NCI-H524 (cell line): ENCODE data around the gene DENND1B.
A peak's percentile ranks its signal among the peaks of the same experiment; 100 is the strongest.

Source experiments
- DNase-seq, 2 experiments: peaks; one replicate each; lab custom pipeline; 2025; lab: John Stamatoyannopoulos, UW

The DENND1B gene

GRCh38 chr1:197683895-197684553 is 91.3 kb downstream of the DENND1B start:
- DNase-seq = no peak

- no peak for DNase-seq
Measured at GRCh38 chr1:197683280-197683679, 92.0 kb downstream of the DENND1B start.

- no peak for DNase-seq
Measured at GRCh38 chr1:197680311-197680710, 95.0 kb downstream of the DENND1B start.

- peak; percentile 17 to 65 for DNase-seq
Measured at GRCh38 chr1:197677752-197678295, 97.5 kb downstream of the DENND1B start.

GRCh38 chr1:197677313-197677712 is 98.0 kb downstream of the DENND1B start:
- peak; percentile 14 to 68 for DNase-seq

GRCh38 chr1:197675583-197676208 is 99.6 kb downstream of the DENND1B start:
- DNase-seq = peak; percentile 81 to 93

GRCh38 chr1:197674286-197674685 is 101.0 kb downstream of the DENND1B start:
- peak; percentile 90 to 98 for DNase-seq

GRCh38 chr1:197673292-197673691 is 102.0 kb downstream of the DENND1B start:
- no peak for DNase-seq

- DNase-seq = no peak
Measured at GRCh38 chr1:197672347-197672746, 102.9 kb downstream of the DENND1B start.

GRCh38 chr1:197671920-197672319 is 103.4 kb downstream of the DENND1B start:
- no peak for DNase-seq

GRCh38 chr1:197671140-197671539 is 104.1 kb downstream of the DENND1B start:
- no peak for DNase-seq

- no peak for DNase-seq
Measured at GRCh38 chr1:197666769-197667285, 108.5 kb downstream of the DENND1B start.

GRCh38 chr1:197664391-197664790 is 110.9 kb downstream of the DENND1B start:
- no peak for DNase-seq

- no peak for DNase-seq
Measured at GRCh38 chr1:197663162-197663953, 111.9 kb downstream of the DENND1B start.

GRCh38 chr1:197660389-197660788 is 114.9 kb downstream of the DENND1B start:
- DNase-seq = no peak

- no peak for DNase-seq
Measured at GRCh38 chr1:197659171-197659570, 116.1 kb downstream of the DENND1B start.

GRCh38 chr1:197649188-197649587 is 126.1 kb downstream of the DENND1B start:
- no peak for DNase-seq

- peak; percentile 75 to 91 for DNase-seq
Measured at GRCh38 chr1:197638316-197638715, 137.0 kb downstream of the DENND1B start.

- peak in 1 of 2 experiments; percentile 33 for DNase-seq
Measured at GRCh38 chr1:197637406-197637805, 137.9 kb downstream of the DENND1B start.

GRCh38 chr1:197633447-197634078 is 141.7 kb downstream of the DENND1B start:
- DNase-seq = peak in 1 of 2 experiments; percentile 5

- peak in 1 of 2 experiments; percentile 36 for DNase-seq
Measured at GRCh38 chr1:197632651-197633050, 142.6 kb downstream of the DENND1B start.

- peak; percentile 24 to 58 for DNase-seq
Measured at GRCh38 chr1:197632005-197632404, 143.3 kb downstream of the DENND1B start.
